GM21528 (cell line): ENCODE measurements around the gene ATF7.
"Not testable (repeated sequence)": the region's sequence is repeated elsewhere in the genome, so short reads cannot be mapped to it uniquely, and the experiment has no call there.

Experiments
- ATAC-seq: cut with Tn5 transposase; IDR thresholded peaks from one replicate; pipeline ENCODE4 v1.9.1; 2021; ENCODE audit warnings: mild to moderate bottlenecking, moderate library complexity; ENCODE audit not compliant: unreplicated experiment, low FRiP score

The ATF7 gene

GRCh38 chr12:53631721-53632120 is 5.5 kb upstream of the ATF7 start:
- ATAC-seq = no peak

- no peak for ATAC-seq
Observed at GRCh38 chr12:53627919-53628318, 1.7 kb upstream of the ATF7 start.

GRCh38 chr12:53626702-53627169 is 554 bp upstream of the ATF7 start:
- ATAC-seq = peak; percentile 1

- ATAC-seq = no peak
Observed at GRCh38 chr12:53625373-53625945, 723 bp downstream of the ATF7 start.

- no peak for ATAC-seq
Observed at GRCh38 chr12:53624956-53625355, 1.2 kb downstream of the ATF7 start.

- ATAC-seq = no peak
Observed at GRCh38 chr12:53624458-53624857, 1.7 kb downstream of the ATF7 start.

GRCh38 chr12:53623548-53624385 is 2.4 kb downstream of the ATF7 start:
- ATAC-seq = no peak

- no peak for ATAC-seq
Observed at GRCh38 chr12:53622724-53623123, 3.5 kb downstream of the ATF7 start.

- ATAC-seq = no peak
Observed at GRCh38 chr12:53618275-53618674, 7.9 kb downstream of the ATF7 start.

GRCh38 chr12:53617700-53618099 is 8.5 kb downstream of the ATF7 start:
- ATAC-seq = no peak

- ATAC-seq = no peak
Observed at GRCh38 chr12:53616950-53617349, 9.2 kb downstream of the ATF7 start.

- no peak for ATAC-seq
Observed at GRCh38 chr12:53613821-53614220, 12.4 kb downstream of the ATF7 start.

- ATAC-seq = no peak
Observed at GRCh38 chr12:53612978-53613377, 13.2 kb downstream of the ATF7 start.

- ATAC-seq = no peak
Observed at GRCh38 chr12:53611304-53611703, 14.9 kb downstream of the ATF7 start.

GRCh38 chr12:53606688-53607087 is 19.5 kb downstream of the ATF7 start:
- not testable (repeated sequence) for ATAC-seq

- no peak for ATAC-seq
Observed at GRCh38 chr12:53604581-53604980, 21.6 kb downstream of the ATF7 start.

- no peak for ATAC-seq
Observed at GRCh38 chr12:53603804-53604203, 22.4 kb downstream of the ATF7 start.

GRCh38 chr12:53603196-53603595 is 23.0 kb downstream of the ATF7 start:
- no peak for ATAC-seq

- no peak for ATAC-seq
Observed at GRCh38 chr12:53602176-53602864, 23.9 kb downstream of the ATF7 start.

GRCh38 chr12:53601296-53601847 is 24.8 kb downstream of the ATF7 start:
- no peak for ATAC-seq
